ENCODE results near the gene IQCM.

- no peak for TF ChIP-seq POLR2AphosphoS5 (IDR thresholded peaks at IDR 0.05; ENCODE audit: low read depth)
- TF ChIP-seq, protein P1, sequence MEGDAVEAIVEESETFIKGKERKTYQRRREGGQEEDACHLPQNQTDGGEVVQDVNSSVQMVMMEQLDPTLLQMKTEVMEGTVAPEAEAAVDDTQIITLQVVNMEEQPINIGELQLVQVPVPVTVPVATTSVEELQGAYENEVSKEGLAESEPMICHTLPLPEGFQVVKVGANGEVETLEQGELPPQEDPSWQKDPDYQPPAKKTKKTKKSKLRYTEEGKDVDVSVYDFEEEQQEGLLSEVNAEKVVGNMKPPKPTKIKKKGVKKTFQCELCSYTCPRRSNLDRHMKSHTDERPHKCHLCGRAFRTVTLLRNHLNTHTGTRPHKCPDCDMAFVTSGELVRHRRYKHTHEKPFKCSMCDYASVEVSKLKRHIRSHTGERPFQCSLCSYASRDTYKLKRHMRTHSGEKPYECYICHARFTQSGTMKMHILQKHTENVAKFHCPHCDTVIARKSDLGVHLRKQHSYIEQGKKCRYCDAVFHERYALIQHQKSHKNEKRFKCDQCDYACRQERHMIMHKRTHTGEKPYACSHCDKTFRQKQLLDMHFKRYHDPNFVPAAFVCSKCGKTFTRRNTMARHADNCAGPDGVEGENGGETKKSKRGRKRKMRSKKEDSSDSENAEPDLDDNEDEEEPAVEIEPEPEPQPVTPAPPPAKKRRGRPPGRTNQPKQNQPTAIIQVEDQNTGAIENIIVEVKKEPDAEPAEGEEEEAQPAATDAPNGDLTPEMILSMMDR (IDR thresholded peaks at IDR 0.05; ENCODE audit: insufficient read depth, low read length): no peak
- TF ChIP-seq GABPA (IDR thresholded peaks at IDR 0.05; ENCODE audit: low read depth): no peak
- no peak for TF ChIP-seq SPI1 (IDR thresholded peaks at IDR 0.05; ENCODE audit: borderline replicate concordance, low read depth)
- TF ChIP-seq, protein P2, sequence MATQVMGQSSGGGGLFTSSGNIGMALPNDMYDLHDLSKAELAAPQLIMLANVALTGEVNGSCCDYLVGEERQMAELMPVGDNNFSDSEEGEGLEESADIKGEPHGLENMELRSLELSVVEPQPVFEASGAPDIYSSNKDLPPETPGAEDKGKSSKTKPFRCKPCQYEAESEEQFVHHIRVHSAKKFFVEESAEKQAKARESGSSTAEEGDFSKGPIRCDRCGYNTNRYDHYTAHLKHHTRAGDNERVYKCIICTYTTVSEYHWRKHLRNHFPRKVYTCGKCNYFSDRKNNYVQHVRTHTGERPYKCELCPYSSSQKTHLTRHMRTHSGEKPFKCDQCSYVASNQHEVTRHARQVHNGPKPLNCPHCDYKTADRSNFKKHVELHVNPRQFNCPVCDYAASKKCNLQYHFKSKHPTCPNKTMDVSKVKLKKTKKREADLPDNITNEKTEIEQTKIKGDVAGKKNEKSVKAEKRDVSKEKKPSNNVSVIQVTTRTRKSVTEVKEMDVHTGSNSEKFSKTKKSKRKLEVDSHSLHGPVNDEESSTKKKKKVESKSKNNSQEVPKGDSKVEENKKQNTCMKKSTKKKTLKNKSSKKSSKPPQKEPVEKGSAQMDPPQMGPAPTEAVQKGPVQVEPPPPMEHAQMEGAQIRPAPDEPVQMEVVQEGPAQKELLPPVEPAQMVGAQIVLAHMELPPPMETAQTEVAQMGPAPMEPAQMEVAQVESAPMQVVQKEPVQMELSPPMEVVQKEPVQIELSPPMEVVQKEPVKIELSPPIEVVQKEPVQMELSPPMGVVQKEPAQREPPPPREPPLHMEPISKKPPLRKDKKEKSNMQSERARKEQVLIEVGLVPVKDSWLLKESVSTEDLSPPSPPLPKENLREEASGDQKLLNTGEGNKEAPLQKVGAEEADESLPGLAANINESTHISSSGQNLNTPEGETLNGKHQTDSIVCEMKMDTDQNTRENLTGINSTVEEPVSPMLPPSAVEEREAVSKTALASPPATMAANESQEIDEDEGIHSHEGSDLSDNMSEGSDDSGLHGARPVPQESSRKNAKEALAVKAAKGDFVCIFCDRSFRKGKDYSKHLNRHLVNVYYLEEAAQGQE (IDR thresholded peaks at IDR 0.05; ENCODE audit: insufficient replicate concordance, low read depth): no peak
Observed at GRCh38 chr4:149718500-149718899, 97.1 kb downstream of the IQCM start.

All from HL-60 (cell line).